KMS-11 (cell line): Measurements from ENCODE around the gene GFAP.

ENCODE experiments used
- H2AFZ ChIP-seq: fragments of 200-600 bp; sonication (generic); 2 replicates; pipeline ENCODE4 v1.6.1; 2016; ENCODE audit warnings: antibody characterized with exemption, mixed run types, low read depth
- H3K27ac ChIP-seq: fragments of 200-600 bp; sonication (generic); 2 replicates; pipeline ENCODE4 v1.6.1; 2016; ENCODE audit warnings: mild to moderate bottlenecking, mixed run types
- H3K27me3 ChIP-seq: fragments of 200-600 bp; sonication (generic); 2 replicates; pipeline ENCODE4 v1.6.1; 2017; ENCODE audit warnings: mild to moderate bottlenecking, low read depth, mixed run types, moderate library complexity; ENCODE audit not compliant: insufficient read depth
- H3K36me3 ChIP-seq: fragments of 200-600 bp; sonication (generic); 2 replicates; pipeline ENCODE4 v1.6.1; 2017; ENCODE audit warnings: mild to moderate bottlenecking, mixed run types; ENCODE audit not compliant: insufficient read depth
- H3K4me1 ChIP-seq: fragments of 200-600 bp; sonication (generic); 2 replicates; pipeline ENCODE4 v1.6.1; 2016; ENCODE audit warnings: mild to moderate bottlenecking, low read depth, mixed run types; ENCODE audit not compliant: poor library complexity, severe bottlenecking
- H3K4me2 ChIP-seq: fragments of 200-600 bp; sonication (generic); 2 replicates; pipeline ENCODE4 v1.7.0; 2016; ENCODE audit warnings: mild to moderate bottlenecking, mixed run types
- H3K4me3 ChIP-seq: fragments of 200-600 bp; sonication (generic); IDR thresholded peaks from 2 replicates; pipeline ENCODE4 v1.6.1; 2017; ENCODE audit warnings: low read depth, low read length, mixed read lengths; ENCODE audit not compliant: insufficient read depth
- H3K79me2 ChIP-seq: fragments of 200-600 bp; sonication (generic); 2 replicates; pipeline ENCODE4 v1.6.1; 2016; ENCODE audit warnings: low read depth, mixed run types; ENCODE audit not compliant: insufficient read depth
- H3K9ac ChIP-seq: fragments of 200-600 bp; sonication (generic); 2 replicates; pipeline ENCODE4 v1.6.1; 2016; ENCODE audit warnings: mild to moderate bottlenecking, mixed run types
- H4K20me1 ChIP-seq: fragments of 200-600 bp; sonication (generic); 2 replicates; pipeline ENCODE4 v1.6.1; 2016; ENCODE audit warnings: mild to moderate bottlenecking, mixed run types; ENCODE audit not compliant: insufficient read depth
- CTCF ChIP-seq: fragments of 200-600 bp; sonication (generic); conservative IDR thresholded peaks from 2 replicates; pipeline ENCODE4 v1.6.1; 2017; ENCODE audit warnings: low read depth, mild to moderate bottlenecking, antibody characterized with exemption, low read length, moderate library complexity, mixed read lengths

GFAP gene

GRCh38 chr17:44930667-44931066 lies 15.4 kb upstream of the GFAP start:
- H3K27me3 ChIP-seq, result no peaks in the 10 kb centered on the region
- H4K20me1 ChIP-seq, result no peaks in the 10 kb centered on the region
- H3K9ac ChIP-seq, result no peak overlapping the region
- H3K36me3 ChIP-seq, result peaks cover 5% of the 10 kb centered on the region; the same call in 1 of the 2 replicates
- no peak overlapping the region for H3K4me3 ChIP-seq
- H2AFZ ChIP-seq, result no peak overlapping the region
- H3K27ac ChIP-seq, result no peak overlapping the region
- no peaks in the 10 kb centered on the region for H3K4me1 ChIP-seq
- H3K4me2 ChIP-seq, result no peak overlapping the region
- TF ChIP-seq CTCF, result no peak
- H3K79me2 ChIP-seq, result no peaks in the 10 kb centered on the region

- Histone ChIP-seq H2AFZ (no peak overlapping the region), H3K4me1 (no peaks in the 10 kb centered on the region), H3K27me3 (no peaks in the 10 kb centered on the region), H3K79me2 (no peaks in the 10 kb centered on the region), H3K27ac (no peak overlapping the region), H3K9ac (no peak overlapping the region), H3K4me3 (no peak overlapping the region), H3K4me2 (no peak overlapping the region), H4K20me1 (no peaks in the 10 kb centered on the region), H3K36me3 (peaks cover 5% of the 10 kb centered on the region; the same call in 1 of the 2 replicates)
- no peak for TF ChIP-seq CTCF
Observed at GRCh38 chr17:44928950-44929720, 13.8 kb upstream of the GFAP start.

DNA sequence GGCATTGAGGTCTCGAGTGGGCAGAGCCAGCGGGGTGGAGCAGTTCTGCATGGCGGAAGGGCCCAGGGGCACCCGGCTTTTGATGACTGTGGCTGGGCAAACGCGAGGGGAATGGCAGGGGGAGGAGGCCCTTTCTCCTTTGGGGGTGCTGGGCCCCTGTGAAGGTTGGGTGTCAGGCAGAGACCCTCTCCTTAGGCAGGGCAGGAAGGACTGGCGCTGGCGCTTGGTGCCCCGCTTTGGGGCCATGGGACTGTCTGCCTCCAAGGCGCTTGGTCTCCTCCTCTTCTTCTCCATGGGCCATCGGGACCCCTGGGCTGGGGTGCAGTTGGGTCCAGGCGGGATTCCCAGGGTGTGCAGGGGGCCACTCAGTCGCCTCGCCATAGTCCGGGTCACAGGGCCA lies 12.8 kb upstream of the GFAP start:
- no peaks in the 10 kb centered on the region for H3K27me3 ChIP-seq
- no peaks in the 10 kb centered on the region for H3K79me2 ChIP-seq
- no peak for TF ChIP-seq CTCF
- no peaks in the 10 kb centered on the region for H3K4me1 ChIP-seq
- no peaks in the 10 kb centered on the region for H4K20me1 ChIP-seq
- no peak overlapping the region for H3K27ac ChIP-seq
- no peak overlapping the region for H2AFZ ChIP-seq
- H3K4me3 ChIP-seq, result no peak overlapping the region
- no peak overlapping the region for H3K9ac ChIP-seq
- peaks cover 5% of the 10 kb centered on the region; the same call in 1 of the 2 replicates for H3K36me3 ChIP-seq
- H3K4me2 ChIP-seq, result no peak overlapping the region

- Histone ChIP-seq H3K27ac (no peak overlapping the region), H3K36me3 (peaks cover 5% of the 10 kb centered on the region; the same call in 1 of the 2 replicates), H2AFZ (no peak overlapping the region), H3K79me2 (no peaks in the 10 kb centered on the region), H3K4me1 (no peaks in the 10 kb centered on the region), H3K4me3 (no peak overlapping the region), H3K27me3 (no peaks in the 10 kb centered on the region), H3K4me2 (no peak overlapping the region), H4K20me1 (no peaks in the 10 kb centered on the region), H3K9ac (no peak overlapping the region)
- TF ChIP-seq CTCF, result no peak
Observed at GRCh38 chr17:44927696-44928095, 12.4 kb upstream of the GFAP start.
